ENCODE measurements around the gene AGBL5. TPM values are rescaled to one million over a fixed set of nuclear protein-coding genes. Genes with fewer than 3 reads are reported as not detected.

The AGBL5 gene
- total and polyA plus RNA-seq, 2 of the 13 experiments (the other 11 are each of a cell fraction or from before 2014, with no cell fraction given), result 55.9 to 73.3 TPM

DNA sequence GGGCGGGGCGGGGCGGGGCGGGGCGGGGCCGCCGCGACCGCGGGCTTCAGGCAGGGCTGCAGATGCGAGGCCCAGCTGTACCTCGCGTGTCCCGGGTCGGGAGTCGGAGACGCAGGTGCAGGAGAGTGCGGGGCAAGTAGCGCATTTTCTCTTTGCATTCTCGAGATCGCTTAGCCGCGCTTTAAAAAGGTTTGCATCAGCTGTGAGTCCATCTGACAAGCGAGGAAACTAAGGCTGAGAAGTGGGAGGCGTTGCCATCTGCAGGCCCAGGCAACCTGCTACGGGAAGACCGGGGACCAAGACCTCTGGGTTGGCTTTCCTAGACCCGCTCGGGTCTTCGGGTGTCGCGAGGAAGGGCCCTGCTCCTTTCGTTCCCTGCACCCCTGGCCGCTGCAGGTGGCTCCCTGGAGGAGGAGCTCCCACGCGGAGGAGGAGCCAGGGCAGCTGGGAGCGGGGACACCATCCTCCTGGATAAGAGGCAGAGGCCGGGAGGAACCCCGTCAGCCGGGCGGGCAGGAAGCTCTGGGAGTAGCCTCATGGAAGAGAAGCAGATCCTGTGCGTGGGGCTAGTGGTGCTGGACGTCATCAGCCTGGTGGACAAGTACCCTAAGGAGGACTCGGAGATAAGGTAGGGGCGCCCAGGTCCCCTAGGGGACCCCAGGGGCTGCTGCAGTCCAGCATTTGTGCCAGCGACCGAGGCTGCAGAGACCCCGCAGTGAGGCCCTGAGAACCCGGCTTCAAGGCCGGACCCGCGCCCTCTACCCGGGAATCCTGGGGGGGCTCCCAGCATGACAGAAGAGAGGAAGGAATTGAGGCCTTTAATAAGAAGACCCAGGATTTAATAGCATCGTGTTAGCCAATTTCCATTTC, 35.5 kb downstream of the AGBL5 start, which contains the start of gene KHK (continued):
- TF ChIP-seq BCLAF1 (IDR thresholded peaks at IDR 0.05), result no peak
- no peak for TF ChIP-seq CEBPZ (IDR thresholded peaks at IDR 0.05; ENCODE audit: low read length)
- TF ChIP-seq ZNF567 (CRISPR knock-in tag; IDR thresholded peaks at IDR 0.05; ENCODE audit: borderline replicate concordance), result no peak
- no peak for TF ChIP-seq NR2C2 (CRISPR knock-in tag; IDR thresholded peaks at IDR 0.05; ENCODE audit: borderline replicate concordance)
- peak; percentile 73; the same call in 1 of the 2 replicates for TF ChIP-seq ZFP91 (CRISPR knock-in tag; IDR thresholded peaks at IDR 0.05; ENCODE audit: borderline replicate concordance)
- no peak for TF ChIP-seq HMG20A (CRISPR knock-in tag; IDR thresholded peaks at IDR 0.05; ENCODE audit: borderline replicate concordance)
- TF ChIP-seq MAFG (CRISPR knock-in tag; IDR thresholded peaks at IDR 0.05), result no peak
- TF ChIP-seq SKIL (CRISPR knock-in tag; IDR thresholded peaks at IDR 0.05; ENCODE audit: borderline replicate concordance), result no peak
- no peak for TF ChIP-seq GPBP1L1 (CRISPR knock-in tag; IDR thresholded peaks at IDR 0.05)
- TF ChIP-seq ZNF441 (CRISPR knock-in tag; IDR thresholded peaks at IDR 0.05; ENCODE audit: borderline replicate concordance), result no peak
- TF ChIP-seq TAF15 (IDR thresholded peaks at IDR 0.05; ENCODE audit: low read depth, low read length, poor library complexity, severe bottlenecking), result peak; percentile 34
- no peak for TF ChIP-seq TBX3 (IDR thresholded peaks at IDR 0.05; ENCODE audit: borderline replicate concordance)
- no peak for TF ChIP-seq ZNF720 (CRISPR knock-in tag; IDR thresholded peaks at IDR 0.05)
- no peak for TF ChIP-seq SYNCRIP (IDR thresholded peaks at IDR 0.05; ENCODE audit: insufficient read depth, low read depth, low read length)
- no peak for TF ChIP-seq SIN3B (IDR thresholded peaks at IDR 0.05; ENCODE audit: low read length)
- no peak for TF ChIP-seq JARID2 (CRISPR knock-in tag; IDR thresholded peaks at IDR 0.05; ENCODE audit: insufficient replicate concordance)

All from HepG2 (cell line).